Upper lobe of right lung (tissue), 1 donor: ENCODE measurements around the gene AGBL1. TPM values are rescaled to one million over a fixed set of nuclear protein-coding genes. Genes with fewer than 3 reads are reported as not detected.

ENCODE experiments used
- ATAC-seq: fragments of 200-7000 bp; cut with Tn5 transposase; one replicate; pipeline ENCODE4 v1.9.1; 2020; ENCODE audit warnings: mild to moderate bottlenecking, moderate library complexity
- DNase-seq: peaks from one replicate; pipeline ENCODE4 v3.0.0-alpha.2; 2020
- H3K27ac ChIP-seq: fragments of 200-600 bp; one replicate; pipeline ENCODE4 v1.8.0; 2022
- H3K27me3 ChIP-seq: fragments of 200-600 bp; one replicate; pipeline ENCODE4 v1.8.0; 2022; ENCODE audit warnings: mild to moderate bottlenecking
- H3K36me3 ChIP-seq: fragments of 200-600 bp; one replicate; pipeline ENCODE4 v1.8.0; 2022
- H3K4me1 ChIP-seq: fragments of 200-600 bp; one replicate; pipeline ENCODE4 v1.8.0; 2022
- H3K4me3 ChIP-seq: fragments of 200-600 bp; one replicate; pipeline ENCODE4 v1.8.0; 2022; ENCODE audit warnings: mild to moderate bottlenecking
- H3K9me3 ChIP-seq: fragments of 200-600 bp; one replicate; pipeline ENCODE4 v1.8.0; 2022
- CTCF ChIP-seq: fragments of 200-600 bp; IDR thresholded peaks from one replicate; pipeline ENCODE4 v1.8.0; 2022; ENCODE audit warnings: antibody characterized with exemption
- intact Hi-C: fragments of 100-400 bp; cut with DNase I; formaldehyde crosslinking; loops from one replicate; pipeline ENCODE4 v1.11.0; 2022
- total RNA-seq: library from RNA; stranded (reverse); fragmentation: NEBNext Ultra II Directional; extraction: Animal tissue kit (Norgen Biotek cat#: 25700); gene quantifications from one replicate; pipeline ENCODE4 v1.2.1, GENCODE V29; 2021
- donor health status: DM: no; HTN: yes; CAD: no; lungs with severe emphysema.

Gene AGBL1
- total RNA-seq, 1 donor from 2014 or later, result 6.5 TPM

GRCh38 chr15:86653344-86654197 is 573.9 kb downstream of the AGBL1 start:
- H3K27me3 ChIP-seq, result no peaks in the 10 kb centered on the region
- intact Hi-C loops, result no loop called here
- H3K36me3 ChIP-seq, result no peaks in the 10 kb centered on the region
- no peaks in the 10 kb centered on the region for H3K4me1 ChIP-seq
- TF ChIP-seq CTCF, result no peak
- no peak for ATAC-seq
- no peak overlapping the region for H3K27ac ChIP-seq
- no peak for DNase-seq
- no peak overlapping the region for H3K4me3 ChIP-seq
- no peaks in the 10 kb centered on the region for H3K9me3 ChIP-seq

GRCh38 chr15:86654501-86654900 is 574.8 kb downstream of the AGBL1 start:
- ATAC-seq, result no peak
- Histone ChIP-seq H3K9me3 (no peaks in the 10 kb centered on the region), H3K27me3 (no peaks in the 10 kb centered on the region), H3K4me3 (no peak overlapping the region), H3K36me3 (no peaks in the 10 kb centered on the region), H3K27ac (no peak overlapping the region), H3K4me1 (no peaks in the 10 kb centered on the region)
- no peak for TF ChIP-seq CTCF
- intact Hi-C loops, result no loop called here
- DNase-seq, result no peak

- Histone ChIP-seq H3K36me3 (no peaks in the 10 kb centered on the region), H3K27ac (no peak overlapping the region), H3K9me3 (no peaks in the 10 kb centered on the region), H3K4me3 (no peak overlapping the region), H3K27me3 (no peaks in the 10 kb centered on the region), H3K4me1 (no peaks in the 10 kb centered on the region)
- DNase-seq (no peak), ATAC-seq (no peak)
- TF ChIP-seq CTCF, result no peak
- intact Hi-C loops, result no loop called here
Measured at GRCh38 chr15:86657305-86657704, 577.6 kb downstream of the AGBL1 start.

GRCh38 chr15:86659724-86660411 is 580.2 kb downstream of the AGBL1 start:
- ATAC-seq, result no peak
- Histone ChIP-seq H3K36me3 (no peaks in the 10 kb centered on the region), H3K9me3 (no peaks in the 10 kb centered on the region), H3K4me1 (no peaks in the 10 kb centered on the region), H3K27ac (no peak overlapping the region), H3K4me3 (no peak overlapping the region), H3K27me3 (no peaks in the 10 kb centered on the region)
- DNase-seq, result no peak
- intact Hi-C loops, result no loop called here
- no peak for TF ChIP-seq CTCF

GRCh38 chr15:86661580-86661979 is 581.9 kb downstream of the AGBL1 start:
- H3K36me3 ChIP-seq, result no peaks in the 10 kb centered on the region
- H3K27me3 ChIP-seq, result no peaks in the 10 kb centered on the region
- DNase-seq (no peak), ATAC-seq (no peak)
- TF ChIP-seq CTCF, result no peak
- H3K27ac ChIP-seq, result no peak overlapping the region
- H3K9me3 ChIP-seq, result no peaks in the 10 kb centered on the region
- no peaks in the 10 kb centered on the region for H3K4me1 ChIP-seq
- intact Hi-C loops, result no loop called here
- no peak overlapping the region for H3K4me3 ChIP-seq
